GM21423 (cell line): ENCODE data around the gene MYZAP.
"Not testable (repeated sequence)": the region's sequence is repeated elsewhere in the genome, so short reads cannot be mapped to it uniquely, and the experiment has no call there.

Source experiments
- ATAC-seq: cut with Tn5 transposase; IDR thresholded peaks from one replicate; pipeline ENCODE4 v1.9.1; 2021; ENCODE audit warnings: mild to moderate bottlenecking, moderate library complexity; ENCODE audit not compliant: unreplicated experiment

MYZAP gene

GRCh38 chr15:57591237-57591821 is 375 bp upstream of the MYZAP start:
- no peak for ATAC-seq

- no peak for ATAC-seq
Observed at GRCh38 chr15:57592426-57592825, 722 bp downstream of the MYZAP start.

GRCh38 chr15:57592836-57593420 is 1.2 kb downstream of the MYZAP start:
- no peak for ATAC-seq

- ATAC-seq = no peak
Observed at GRCh38 chr15:57594479-57594878, 2.8 kb downstream of the MYZAP start.

GRCh38 chr15:57595011-57595866 is 3.5 kb downstream of the MYZAP start:
- no peak for ATAC-seq

GRCh38 chr15:57596301-57596855 is 4.7 kb downstream of the MYZAP start:
- ATAC-seq = no peak

- no peak for ATAC-seq
Observed at GRCh38 chr15:57596978-57597377, 5.3 kb downstream of the MYZAP start.

GRCh38 chr15:57597431-57597830 is 5.7 kb downstream of the MYZAP start:
- no peak for ATAC-seq

GRCh38 chr15:57598346-57598745 is 6.6 kb downstream of the MYZAP start:
- ATAC-seq = no peak

GRCh38 chr15:57599296-57599810 is 7.6 kb downstream of the MYZAP start:
- no peak for ATAC-seq

- ATAC-seq = no peak
Observed at GRCh38 chr15:57600197-57600596, 8.5 kb downstream of the MYZAP start.

GRCh38 chr15:57604507-57604906 is 12.8 kb downstream of the MYZAP start:
- no peak for ATAC-seq

- no peak for ATAC-seq
Observed at GRCh38 chr15:57605491-57605890, 13.8 kb downstream of the MYZAP start.

- no peak for ATAC-seq
Observed at GRCh38 chr15:57606048-57606447, 14.3 kb downstream of the MYZAP start.

GRCh38 chr15:57606816-57607215 is 15.1 kb downstream of the MYZAP start:
- no peak for ATAC-seq

GRCh38 chr15:57607570-57608000 is 15.9 kb downstream of the MYZAP start:
- ATAC-seq = no peak

- ATAC-seq = no peak
Observed at GRCh38 chr15:57609805-57610529, 18.3 kb downstream of the MYZAP start.

GRCh38 chr15:57611123-57611522 is 19.4 kb downstream of the MYZAP start:
- ATAC-seq = no peak

- ATAC-seq = no peak
Observed at GRCh38 chr15:57611938-57612337, 20.2 kb downstream of the MYZAP start.

GRCh38 chr15:57614241-57614640 is 22.5 kb downstream of the MYZAP start:
- no peak for ATAC-seq

GRCh38 chr15:57615951-57616496 is 24.3 kb downstream of the MYZAP start:
- not testable (repeated sequence) for ATAC-seq
